Measurements from ENCODE around the gene TMCC3. TPM values are rescaled to one million over a fixed set of nuclear protein-coding genes. Genes with fewer than 3 reads are reported as not detected.

TMCC3 gene
- total RNA-seq, 1 donor: 1.7 TPM

DNA sequence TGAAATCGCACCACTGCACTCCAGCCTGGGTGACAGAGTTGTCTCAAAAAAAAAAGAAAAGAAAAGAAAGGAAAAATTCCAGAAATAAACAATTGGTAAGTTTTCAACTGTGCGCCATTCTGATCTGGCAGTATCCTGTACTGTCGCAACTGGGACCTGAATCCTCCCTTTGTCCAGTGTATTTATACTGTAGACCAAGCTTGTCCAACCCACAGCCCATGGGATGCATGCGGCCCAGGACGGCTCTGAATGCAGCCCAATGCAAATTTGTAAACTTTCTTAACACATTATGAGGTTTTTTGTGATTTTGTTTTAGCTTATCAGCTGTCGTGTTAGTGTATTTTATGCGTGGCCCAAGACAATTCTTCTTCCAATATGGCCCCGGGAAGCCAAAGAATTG lies 84.7 kb downstream of the TMCC3 start:
- H3K4me3 ChIP-seq (ENCODE audit: low read depth, low read length): no peak overlapping the region
- no peak for TF ChIP-seq CTCF (IDR thresholded peaks at IDR 0.05; ENCODE audit: insufficient read depth, low read depth, low read length)
- DNase-seq (ENCODE audit: low read depth): no peak

GRCh38 chr12:94563286-94563685 lies 87.1 kb downstream of the TMCC3 start:
- DNase-seq (ENCODE audit: low read depth): no peak
- TF ChIP-seq CTCF (IDR thresholded peaks at IDR 0.05; ENCODE audit: insufficient read depth, low read depth, low read length): no peak

DNA sequence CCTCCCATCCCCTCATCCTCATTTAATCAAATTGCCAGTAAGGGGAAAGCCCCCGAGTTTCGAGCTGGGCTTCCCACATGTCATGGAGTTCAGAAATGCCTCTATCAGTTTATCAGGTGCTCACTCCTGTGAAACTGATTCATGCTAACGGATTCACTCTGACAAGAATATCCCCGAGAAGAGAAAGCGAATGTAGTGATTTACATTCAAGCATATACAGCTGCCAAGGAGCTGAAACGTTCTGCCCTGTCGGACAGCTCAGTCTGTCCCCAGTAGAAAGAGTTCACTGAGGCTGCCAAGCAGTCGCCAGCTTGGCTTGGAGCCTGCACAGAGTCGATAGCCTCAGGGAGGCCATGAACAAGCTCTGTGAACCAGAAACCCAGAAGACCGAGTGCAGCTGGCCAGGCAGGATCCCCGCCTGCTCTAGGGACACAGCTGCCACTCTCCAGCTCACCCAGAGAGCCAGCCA lies 88.4 kb downstream of the TMCC3 start:
- H3K4me3 ChIP-seq (ENCODE audit: low read depth, low read length): no peak overlapping the region
- no peak for DNase-seq (ENCODE audit: low read depth)
- TF ChIP-seq CTCF (IDR thresholded peaks at IDR 0.05; ENCODE audit: insufficient read depth, low read depth, low read length): no peak

More at GRCh38 chr12:94563286-94563685, 87.1 kb downstream of the TMCC3 start:
- no peak overlapping the region for H3K4me3 ChIP-seq (ENCODE audit: low read depth, low read length)

- no peak for TF ChIP-seq CTCF (IDR thresholded peaks at IDR 0.05; ENCODE audit: insufficient read depth, low read depth, low read length)
- DNase-seq (ENCODE audit: low read depth): peak; percentile 34
Observed at GRCh38 chr12:94560431-94561221, 89.7 kb downstream of the TMCC3 start.

GRCh38 chr12:94558612-94559011 lies 91.7 kb downstream of the TMCC3 start:
- no peak for DNase-seq (ENCODE audit: low read depth)
- no peak overlapping the region for H3K4me3 ChIP-seq (ENCODE audit: low read depth, low read length)
- no peak for TF ChIP-seq CTCF (IDR thresholded peaks at IDR 0.05; ENCODE audit: insufficient read depth, low read depth, low read length)

More at GRCh38 chr12:94560431-94561221, 89.7 kb downstream of the TMCC3 start:
- no peak overlapping the region for H3K4me3 ChIP-seq (ENCODE audit: low read depth, low read length)

GRCh38 chr12:94557746-94558295 lies 92.5 kb downstream of the TMCC3 start:
- H3K4me3 ChIP-seq (ENCODE audit: low read depth, low read length): no peak overlapping the region
- DNase-seq (ENCODE audit: low read depth): no peak
- no peak for TF ChIP-seq CTCF (IDR thresholded peaks at IDR 0.05; ENCODE audit: insufficient read depth, low read depth, low read length)
